Activated naive CD4-positive, alpha-beta T cell (primary cell): ENCODE measurements around the gene TMTC2.
A peak's percentile ranks its signal among the peaks of the same experiment; 100 is the strongest.

Experiments
- DNase-seq, 4 experiments: peaks; one replicate each; lab custom pipeline; 2025; lab: John Stamatoyannopoulos, UW

TMTC2 gene

DNA sequence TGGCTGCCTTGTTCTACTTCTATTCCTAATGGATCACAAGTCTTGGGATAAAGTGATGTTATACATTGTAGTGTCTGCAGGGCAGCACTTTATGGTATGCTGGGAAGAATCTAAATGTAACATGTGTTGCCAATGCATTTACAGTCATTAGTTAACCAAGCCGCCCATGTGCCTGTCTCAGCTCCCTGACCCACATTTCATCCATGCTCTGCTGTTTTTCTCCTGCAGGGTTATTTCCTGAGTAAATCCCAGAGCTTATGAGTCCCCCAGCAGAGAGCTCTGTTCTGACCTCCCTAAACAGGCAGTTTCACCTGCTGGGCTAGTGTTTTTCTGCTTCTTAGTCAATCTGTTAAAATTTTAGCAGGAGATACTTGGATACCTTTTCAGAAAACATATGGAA, 4.4 kb upstream of the TMTC2 start:
- no peak for DNase-seq

DNA sequence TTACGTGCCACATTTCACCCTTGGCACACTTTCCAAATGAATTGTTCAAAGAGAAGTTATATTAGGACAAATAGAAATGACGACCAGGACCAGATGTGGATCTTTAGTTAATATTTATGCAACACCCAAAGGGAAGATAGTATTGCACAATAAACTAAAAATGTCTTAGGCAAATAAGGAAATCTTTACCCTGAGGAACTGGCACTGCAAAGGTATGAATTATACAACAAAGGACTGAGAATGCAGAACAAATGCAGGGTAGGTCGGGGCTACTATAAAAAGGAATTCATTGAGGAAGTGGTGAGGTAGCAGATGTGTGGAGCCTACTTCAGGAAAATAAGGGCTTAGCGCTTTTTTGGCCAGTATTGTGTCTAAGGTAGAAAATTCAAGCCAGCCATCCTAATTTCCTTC, 3.9 kb upstream of the TMTC2 start:
- DNase-seq, result no peak

DNA sequence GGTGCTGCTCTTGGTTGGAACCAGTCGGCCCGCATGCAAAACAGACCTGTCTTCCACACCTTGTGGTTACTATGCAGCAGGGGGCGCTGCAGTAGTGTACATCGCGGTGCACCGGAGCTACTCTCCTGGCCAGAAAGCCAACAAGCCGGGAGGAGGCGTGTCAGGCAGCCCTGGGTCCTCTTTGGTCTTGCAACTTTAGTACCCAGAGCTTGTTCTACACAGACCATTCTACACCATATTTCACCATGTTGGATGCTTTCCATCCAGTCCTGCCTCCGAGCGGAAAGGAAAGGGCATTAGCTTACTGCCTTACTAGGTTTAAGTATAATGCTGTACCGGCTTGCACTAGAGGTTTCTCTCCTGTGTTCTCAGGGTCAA, 927 bp upstream of the TMTC2 start:
- DNase-seq, result peak; percentile 71 to 86 (median 80)

GRCh38 chr12:82687021-82688011, 610 bp downstream of the TMTC2 start:
- peak; percentile 10 to 41 (median 20) for DNase-seq

GRCh38 chr12:82688035-82688501, 1.4 kb downstream of the TMTC2 start:
- DNase-seq, result no peak

- no peak for DNase-seq
Observed at GRCh38 chr12:82688596-82688995, 1.9 kb downstream of the TMTC2 start.

- DNase-seq, result no peak
Observed at GRCh38 chr12:82690006-82690405, 3.3 kb downstream of the TMTC2 start.

DNA sequence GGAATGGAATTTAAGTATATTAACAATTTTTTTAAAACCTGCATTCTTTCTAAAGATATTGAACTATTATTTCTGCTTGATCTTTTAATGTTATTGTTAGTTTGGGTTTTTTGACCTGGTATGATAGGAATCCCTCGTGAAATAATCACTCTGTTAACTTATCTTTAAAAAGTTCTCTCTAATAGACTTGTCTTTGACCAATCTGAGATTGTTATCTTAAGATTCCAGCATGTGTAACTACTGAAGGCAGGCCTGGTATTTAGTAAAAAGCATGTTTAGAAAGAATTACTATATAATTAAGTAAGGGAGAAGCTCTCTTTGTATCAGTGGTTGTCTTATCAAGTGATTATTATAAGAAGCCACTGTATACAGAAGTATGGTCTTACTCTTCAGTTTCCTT, 4.8 kb downstream of the TMTC2 start:
- DNase-seq, result no peak

GRCh38 chr12:82694276-82694675, 7.6 kb downstream of the TMTC2 start:
- no peak for DNase-seq

- no peak for DNase-seq
Observed at GRCh38 chr12:82694970-82695369, 8.3 kb downstream of the TMTC2 start.

DNA sequence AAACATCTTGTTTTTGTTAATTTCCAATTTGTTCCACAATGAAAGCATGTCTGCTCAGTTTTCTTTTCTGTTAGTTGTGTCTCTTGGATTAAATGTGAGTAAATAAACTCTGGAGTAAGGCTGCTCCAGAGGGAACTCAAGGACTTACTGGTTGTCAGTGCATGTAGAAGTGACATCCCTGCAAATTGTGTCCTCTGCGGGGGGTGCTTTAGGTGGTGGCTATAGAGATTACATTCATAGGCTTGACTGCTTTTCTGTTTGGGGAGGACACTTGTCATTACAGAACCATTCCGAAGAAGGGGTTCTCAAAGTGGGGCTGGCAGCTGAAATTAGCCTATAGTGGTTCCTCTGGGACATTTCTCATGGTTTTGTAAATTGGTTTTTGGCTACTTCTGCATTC, 8.8 kb downstream of the TMTC2 start:
- DNase-seq, result no peak

DNA sequence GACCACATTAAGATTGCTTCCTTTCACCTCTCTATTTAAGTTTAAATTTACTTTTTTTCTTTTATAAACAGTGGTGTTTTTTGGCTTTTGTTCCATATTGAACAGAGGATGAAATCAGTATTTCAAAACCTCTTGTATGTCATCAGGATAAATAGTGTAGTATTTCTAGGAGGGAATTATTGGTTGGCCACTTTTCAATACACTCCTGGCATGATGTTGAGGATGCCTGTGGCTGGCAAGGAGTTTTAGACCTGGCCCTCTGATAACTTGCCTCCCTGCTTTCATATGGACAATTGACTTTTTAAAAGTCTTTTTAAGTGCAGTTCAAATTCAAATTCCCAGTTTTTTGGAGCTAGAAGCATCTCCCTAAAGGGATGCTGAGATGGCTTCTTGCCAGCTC, 9.8 kb downstream of the TMTC2 start:
- DNase-seq, result no peak

DNA sequence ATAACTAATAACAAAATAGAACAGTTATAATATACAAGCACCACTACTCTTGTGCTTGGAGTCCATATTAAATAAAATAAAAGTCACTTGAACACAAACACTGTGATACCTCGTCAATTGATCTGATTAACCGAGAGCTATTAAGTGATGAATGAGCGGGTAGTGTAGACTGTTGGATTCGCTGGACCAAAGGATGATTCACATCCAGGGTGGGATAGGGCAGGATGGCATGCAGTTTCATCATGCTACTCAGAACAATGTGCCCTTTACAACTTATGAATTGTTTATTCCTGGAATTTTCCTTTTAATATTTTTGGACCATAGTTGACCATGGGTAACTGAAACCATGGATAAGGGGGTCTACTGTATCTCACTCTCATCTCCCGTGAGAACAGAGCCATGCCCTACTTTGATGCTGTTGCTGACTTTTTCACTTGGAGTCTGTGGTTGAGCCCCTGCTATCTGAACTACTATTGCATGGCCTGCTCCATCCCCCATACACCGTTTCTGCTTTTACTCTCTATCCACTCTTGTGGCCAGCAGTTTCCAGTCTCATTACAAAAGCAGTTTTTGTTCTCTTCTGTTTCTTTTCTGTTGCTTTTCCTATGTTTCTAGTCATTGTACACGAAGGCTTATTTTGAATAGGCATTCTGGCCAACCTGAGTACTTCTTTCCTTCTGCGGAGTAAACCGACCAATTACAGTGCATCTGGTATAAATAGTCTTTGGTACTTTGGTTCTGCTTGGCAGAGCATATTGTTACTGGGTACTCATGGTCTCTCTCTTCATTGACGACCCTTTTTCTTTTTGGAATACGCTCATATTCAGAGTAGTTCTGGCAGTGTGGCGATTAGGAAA, 12.2 kb downstream of the TMTC2 start:
- DNase-seq, result no peak

DNA sequence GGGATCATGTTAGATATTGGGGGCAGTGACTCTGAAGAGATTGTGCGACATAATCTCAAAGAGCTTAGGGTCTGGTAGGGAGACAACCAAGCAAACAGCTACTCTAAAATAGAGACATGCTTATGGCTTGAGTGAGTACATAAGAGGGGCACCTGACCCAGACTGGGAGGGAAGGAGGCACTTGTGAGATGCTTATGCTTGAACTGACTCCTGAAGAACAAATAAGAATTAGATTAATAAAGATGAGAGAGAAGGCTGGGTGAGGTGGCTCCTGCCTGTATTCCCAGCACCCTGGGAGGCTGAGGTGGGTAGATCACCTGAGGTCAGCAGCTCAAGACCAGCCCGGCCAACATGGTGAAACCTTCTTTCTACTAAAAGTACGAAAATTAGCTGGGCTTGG, 19.1 kb downstream of the TMTC2 start:
- no peak for DNase-seq

GRCh38 chr12:82708061-82708879, 21.6 kb downstream of the TMTC2 start:
- DNase-seq, result no peak

GRCh38 chr12:82709794-82710355, 23.2 kb downstream of the TMTC2 start:
- no peak for DNase-seq

GRCh38 chr12:82710741-82711140, 24.0 kb downstream of the TMTC2 start:
- no peak for DNase-seq

DNA sequence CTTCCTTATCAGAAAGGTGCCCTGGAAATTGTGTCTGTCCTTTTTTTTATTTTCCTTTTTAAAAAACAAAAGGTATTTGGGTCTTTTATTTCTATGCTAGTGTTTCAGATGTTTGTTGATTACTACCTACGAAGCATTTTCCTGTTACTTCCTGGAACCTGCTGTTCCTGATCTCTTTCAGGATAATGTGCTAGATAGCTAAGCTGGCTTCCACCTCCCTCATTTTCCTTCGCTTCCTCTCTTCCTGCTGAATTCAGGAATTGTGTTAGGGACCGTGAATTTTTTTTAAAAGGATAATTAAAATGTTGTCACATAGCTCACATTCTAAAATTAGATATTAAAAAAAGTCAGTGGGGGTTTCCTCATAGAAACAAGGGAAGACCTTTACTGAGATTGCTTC, 27.7 kb downstream of the TMTC2 start:
- no peak for DNase-seq

- no peak for DNase-seq
Observed at GRCh38 chr12:82721726-82722125, 35.0 kb downstream of the TMTC2 start.

DNA sequence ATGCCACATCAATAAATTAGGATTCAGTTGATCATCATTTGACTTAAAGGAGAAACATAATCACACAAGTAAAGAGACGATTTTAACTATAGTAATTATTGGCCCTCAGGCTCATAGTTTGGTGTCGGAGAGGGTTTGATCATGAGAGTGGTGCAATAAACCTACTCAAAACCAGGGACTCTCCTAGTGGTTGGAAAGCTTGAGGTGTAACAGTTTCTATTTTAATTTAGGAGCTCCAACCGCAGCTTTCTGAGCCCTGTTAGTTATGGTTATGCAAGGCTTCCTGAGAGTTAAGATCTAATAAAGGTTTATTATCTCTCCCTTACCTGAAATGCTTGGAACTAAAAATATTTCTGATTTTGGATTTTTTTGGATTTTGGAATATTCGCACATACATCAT, 36.4 kb downstream of the TMTC2 start:
- no peak for DNase-seq

DNA sequence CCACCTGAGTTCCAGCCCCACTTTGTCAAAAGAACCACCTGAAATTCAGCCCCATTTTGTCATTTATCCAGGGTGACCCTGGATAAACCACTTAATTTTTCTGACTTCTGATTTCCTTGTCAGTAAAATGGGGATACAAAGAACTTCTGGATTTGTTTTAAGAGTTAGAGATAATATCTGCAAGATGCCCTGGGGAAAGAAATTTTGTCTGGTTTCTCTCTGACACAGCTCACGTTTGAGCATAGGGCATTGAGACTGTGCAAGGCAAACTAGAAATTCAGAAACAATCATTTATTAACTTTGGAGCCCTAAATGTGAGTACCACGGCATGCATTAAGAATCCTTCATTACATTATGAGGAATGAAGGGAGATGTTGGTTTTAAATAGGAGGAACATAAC, 37.2 kb downstream of the TMTC2 start:
- DNase-seq, result no peak

DNA sequence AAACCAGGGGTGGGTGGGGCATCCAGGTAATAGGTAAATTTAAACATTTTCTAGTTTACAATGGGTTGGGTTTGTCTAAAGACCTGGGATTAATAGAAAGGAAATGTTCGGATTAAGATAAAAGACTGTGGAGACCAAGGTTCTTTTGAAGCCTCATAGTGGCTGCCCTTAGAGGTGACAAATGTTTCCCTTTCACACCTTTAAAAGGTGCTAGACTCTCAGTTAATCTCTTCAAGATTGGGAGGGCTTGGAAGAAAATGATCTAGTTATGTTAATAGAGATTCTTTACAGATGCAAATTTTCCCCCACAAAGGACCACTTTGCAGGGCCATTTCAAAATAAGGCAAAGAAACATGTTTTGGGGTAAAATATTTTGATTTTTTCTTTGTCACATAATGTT, 39.0 kb downstream of the TMTC2 start:
- DNase-seq, result no peak
